Measurements from ENCODE around the gene SLC38A10.
A peak's percentile ranks its signal among the peaks of the same experiment; 100 is the strongest.
"Not testable (repeated sequence)": the region's sequence is repeated elsewhere in the genome, so short reads cannot be mapped to it uniquely, and the experiment has no call there.

The SLC38A10 gene

GRCh38 chr17:81238815-81239713, 56.0 kb downstream of the SLC38A10 start, which contains the start of the genes NDUFAF8 and TEPSIN:
TSS of gene NDUFAF8 (plus strand) at chr17:81239318. CDS start at chr17:81239364, 46 bp downstream.
TSS of gene TEPSIN (minus strand) at chr17:81239055. CDS start at chr17:81239033, 22 bp downstream.
- DNase-seq = peak; percentile 99

GRCh38 chr17:81238490-81238814, 56.7 kb downstream of the SLC38A10 start:
- no peak for DNase-seq

GRCh38 chr17:81237591-81238489, 57.3 kb downstream of the SLC38A10 start:
- no peak for DNase-seq

GRCh38 chr17:81236784-81237183, 58.3 kb downstream of the SLC38A10 start:
- no peak for DNase-seq

DNA sequence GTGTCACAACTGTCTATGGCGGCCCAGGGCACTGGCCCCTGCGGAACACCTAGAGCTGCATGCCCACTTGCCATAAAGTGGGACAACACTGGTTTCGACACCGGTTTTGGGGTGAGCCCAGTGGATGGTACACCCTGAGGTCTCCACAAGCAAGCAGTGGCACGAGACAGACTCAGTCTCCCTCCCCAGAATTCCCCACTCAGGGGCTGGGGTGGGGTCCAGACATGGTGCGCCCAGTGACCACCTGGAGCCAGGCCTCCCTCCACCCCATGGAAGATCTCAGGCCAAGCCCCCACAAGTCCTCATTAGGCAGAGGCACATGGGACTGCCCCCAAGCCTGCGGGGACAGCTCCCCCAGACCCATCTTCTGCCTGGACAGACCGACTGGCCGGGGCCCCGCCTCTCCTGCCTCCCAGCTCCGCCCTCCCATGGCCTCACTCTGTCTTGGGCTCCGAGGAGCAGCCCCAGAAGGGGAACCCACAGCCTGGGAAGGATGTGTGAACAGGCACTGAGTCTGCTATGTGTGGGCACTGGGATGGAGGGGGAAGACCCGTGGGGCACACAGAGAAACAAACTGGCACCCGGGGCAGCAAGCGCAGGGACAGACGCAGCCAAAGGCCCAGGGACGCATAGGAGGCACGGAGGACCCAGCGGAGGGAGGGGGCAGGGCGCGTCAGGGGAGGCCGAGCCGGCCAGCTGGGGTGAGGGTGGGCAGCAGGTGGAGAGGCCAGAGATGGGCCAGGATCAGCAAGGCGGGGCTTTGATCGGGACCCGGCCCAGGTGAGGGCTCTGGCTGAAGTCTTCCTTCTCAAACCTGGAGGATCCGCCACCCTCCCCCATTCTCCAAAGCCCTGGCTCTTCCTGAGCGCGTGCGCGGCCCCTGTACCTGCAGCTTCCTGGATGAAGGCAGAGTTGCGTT, 59.0 kb downstream of the SLC38A10 start:
- DNase-seq = no peak

DNA sequence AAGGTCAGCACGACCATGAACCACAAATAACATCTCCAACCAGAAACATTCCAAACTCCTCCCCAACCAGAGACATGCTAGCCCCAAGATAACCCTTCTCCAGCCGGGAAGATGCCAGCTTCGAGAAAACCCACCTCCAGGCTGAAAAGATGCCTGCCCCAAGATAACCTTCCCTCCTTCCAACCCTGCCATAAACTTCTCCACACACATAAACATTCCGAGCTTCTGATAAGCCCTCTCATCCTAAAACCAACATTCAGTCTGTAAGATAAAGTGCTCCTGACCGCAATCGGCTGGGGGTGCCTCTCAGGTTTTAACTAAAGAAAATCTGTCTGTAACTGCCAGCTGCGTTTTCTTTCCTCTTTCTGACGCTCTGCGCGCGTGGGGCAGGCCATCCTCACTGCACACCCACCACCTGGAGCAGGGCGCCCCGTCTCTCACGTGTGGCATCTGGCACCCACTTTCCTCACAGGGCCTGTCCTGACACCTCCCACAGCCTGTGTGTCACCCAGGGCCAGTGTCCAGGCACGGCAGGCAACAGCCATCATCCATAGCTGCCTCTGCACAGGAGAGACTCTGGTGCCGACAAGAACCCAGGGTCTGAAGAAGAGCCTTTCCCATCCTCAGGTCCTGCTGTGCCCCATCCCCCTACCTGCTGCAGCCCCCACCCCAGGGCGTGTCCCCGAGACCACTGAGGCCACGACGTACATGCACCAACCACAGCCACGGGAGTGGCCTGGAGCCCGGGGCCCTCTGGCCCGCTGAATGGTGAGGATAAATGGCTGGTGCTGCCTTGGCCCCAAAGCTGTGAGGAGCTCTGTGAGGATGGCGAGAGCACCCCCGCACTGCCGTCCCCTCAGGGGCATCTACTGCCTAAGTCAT, 59.9 kb downstream of the SLC38A10 start:
- DNase-seq = no peak

- no peak for DNase-seq
Observed at GRCh38 chr17:81234506-81234855, 60.6 kb downstream of the SLC38A10 start.

DNA sequence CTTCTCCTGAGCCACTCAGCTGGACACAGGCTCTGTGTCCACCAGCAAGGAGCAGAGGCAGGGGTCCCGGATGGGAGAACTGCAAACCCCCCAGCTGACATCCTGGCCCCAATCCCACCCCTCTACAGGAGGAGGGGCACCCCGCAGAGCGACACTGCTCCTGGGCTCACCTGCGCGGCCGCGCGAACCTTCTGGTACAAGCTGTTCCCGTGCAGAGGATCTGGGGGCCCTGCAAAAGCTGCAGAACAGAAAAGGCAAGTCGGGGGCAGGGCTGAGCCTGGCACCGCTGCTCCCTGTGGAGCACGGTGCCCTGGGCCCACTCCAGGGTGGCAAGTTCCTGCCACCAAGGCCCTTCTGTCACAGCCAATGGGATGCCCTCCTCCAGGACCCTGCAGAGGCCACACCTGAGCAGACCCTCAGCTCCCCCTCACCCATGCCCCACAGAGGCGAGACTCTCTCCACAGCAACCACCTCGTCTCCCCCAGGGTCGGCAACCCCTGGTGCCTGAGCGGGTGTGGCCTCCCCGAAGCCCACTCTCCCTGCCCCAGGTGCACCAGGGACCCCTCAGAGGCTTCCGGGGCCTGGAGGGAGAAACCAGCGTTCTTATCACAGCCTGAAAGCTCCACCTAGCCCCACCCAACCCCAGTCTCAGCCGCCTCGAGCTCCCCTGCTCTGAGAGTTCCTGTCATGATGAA, 61.1 kb downstream of the SLC38A10 start:
- DNase-seq = no peak

GRCh38 chr17:81233316-81233715, 61.8 kb downstream of the SLC38A10 start:
- DNase-seq = no peak

DNA sequence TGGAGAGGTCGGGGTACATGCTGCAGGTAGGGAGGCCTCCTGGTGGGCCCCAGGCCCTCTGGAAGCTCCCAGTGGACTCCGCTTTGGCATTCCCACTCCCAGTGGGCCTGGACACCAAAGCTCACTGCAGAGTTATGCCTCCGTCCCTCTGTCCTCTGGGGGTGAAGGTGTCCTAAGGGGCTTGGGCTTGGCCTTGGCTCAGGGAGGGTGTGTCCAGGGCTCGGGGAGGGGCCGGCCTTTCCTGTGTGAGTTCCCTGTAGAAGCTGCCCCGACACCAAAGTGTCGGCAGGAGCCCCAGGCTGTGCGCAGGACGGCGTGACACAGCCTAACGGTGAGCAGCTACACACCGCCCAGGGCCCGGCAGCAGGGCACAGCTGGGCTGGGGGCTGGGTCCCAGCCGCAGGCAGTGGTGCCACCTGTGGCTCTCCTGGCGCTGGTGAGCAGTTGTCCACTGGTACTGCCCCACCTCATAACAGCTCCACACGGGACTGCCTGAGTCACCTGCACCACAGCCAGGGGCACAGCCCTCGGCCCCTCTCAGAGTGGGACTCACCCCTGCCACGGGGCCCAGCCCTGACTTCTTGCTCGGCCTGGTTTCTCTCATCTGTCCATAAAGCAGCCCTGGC, 62.4 kb downstream of the SLC38A10 start:
- DNase-seq = no peak

GRCh38 chr17:81231766-81232581, 63.1 kb downstream of the SLC38A10 start:
- no peak for DNase-seq

- no peak for DNase-seq
Observed at GRCh38 chr17:81231121-81231645, 63.9 kb downstream of the SLC38A10 start.

DNA sequence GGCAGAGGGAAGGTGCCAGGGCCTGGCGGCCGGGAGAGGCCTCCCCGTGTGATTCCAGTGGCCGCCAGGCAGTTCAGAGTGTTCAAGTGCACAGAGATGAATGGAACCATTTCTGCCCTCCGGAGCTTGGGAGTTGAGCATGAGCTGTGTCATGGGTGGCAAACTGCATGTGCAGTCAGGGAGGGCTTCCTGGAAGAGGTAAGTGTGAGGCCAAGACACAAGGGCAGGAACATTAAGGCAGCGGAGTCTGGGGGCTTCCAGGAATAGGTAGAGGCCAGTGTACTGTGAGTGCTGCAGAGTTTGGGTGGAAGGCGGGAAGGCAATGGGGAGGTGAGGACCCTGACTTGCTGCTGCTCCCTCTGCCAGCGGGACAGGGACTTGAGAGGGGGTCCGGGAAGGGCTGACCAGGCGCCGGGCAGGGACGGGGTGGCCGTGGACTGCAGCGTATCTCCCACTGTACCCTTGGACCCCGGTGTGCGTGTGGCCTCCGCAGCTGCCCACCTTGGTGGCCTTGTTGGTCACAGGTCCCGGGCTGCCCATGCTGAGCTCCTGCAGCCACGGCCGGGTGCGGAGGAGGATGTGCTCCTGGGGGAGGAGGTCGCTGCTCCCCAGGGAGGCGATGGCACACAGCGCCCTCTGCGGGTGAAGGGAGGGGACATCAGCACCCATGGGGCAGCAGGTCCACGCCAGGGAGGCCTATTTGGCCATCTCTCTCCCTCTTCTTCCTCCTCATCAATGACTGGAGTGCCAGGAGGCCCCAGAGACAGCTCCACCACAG, 64.9 kb downstream of the SLC38A10 start:
- DNase-seq = no peak

DNA sequence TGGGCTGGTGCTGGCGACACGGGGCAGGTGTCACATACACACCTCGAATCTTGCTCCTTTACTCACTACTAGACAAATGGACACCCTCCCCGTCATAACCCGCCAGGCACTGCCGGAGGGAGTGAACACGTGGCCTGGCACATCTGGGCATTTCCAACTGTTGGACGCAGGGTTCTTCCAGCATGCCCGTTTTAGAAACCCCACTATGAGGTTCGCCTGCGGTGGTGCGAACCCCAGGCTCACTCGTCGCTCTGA, 65.5 kb downstream of the SLC38A10 start:
- DNase-seq = no peak

DNA sequence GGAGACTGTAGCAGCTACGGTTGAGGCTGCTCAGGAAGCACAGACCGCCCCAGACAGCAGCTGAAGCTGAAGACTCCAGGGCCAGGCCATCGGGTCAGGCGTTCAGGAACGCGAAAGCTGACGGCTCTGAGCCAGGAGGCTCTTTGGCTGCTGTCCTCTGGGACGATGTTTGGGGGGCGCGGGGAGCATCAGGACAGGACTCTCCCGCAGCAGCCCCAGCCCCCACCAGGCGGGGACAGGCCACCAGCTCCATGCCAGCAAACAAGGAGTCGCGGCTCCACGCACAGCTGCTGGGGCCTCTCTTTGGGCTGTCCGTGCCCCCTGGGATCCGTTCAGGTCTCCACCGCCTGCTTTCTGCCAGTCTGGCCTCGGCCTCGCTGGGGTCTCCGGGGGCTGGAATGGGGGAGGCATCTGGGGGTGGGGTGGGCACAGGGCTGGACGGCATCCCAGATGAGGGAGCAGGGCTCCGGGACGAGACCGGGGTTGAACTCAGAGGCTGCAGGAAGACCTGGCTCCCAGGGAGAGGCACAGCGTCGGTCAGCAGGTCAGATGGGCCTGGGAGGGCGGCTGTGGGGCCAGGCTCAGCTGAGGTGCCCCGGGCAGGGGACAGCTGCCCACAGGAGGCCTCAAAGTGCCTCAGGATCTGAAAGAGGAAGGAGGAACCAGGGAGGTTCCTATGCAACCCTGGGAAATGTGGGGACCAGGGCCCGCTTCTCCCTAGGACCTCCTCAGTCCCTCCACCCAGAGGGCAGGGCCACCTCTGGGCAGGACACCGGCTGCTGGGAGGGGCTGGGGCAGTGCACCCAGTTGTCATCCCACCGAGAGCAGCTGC, 66.1 kb downstream of the SLC38A10 start:
- DNase-seq = no peak

GRCh38 chr17:81228420-81228819, 66.7 kb downstream of the SLC38A10 start:
- DNase-seq = no peak

DNA sequence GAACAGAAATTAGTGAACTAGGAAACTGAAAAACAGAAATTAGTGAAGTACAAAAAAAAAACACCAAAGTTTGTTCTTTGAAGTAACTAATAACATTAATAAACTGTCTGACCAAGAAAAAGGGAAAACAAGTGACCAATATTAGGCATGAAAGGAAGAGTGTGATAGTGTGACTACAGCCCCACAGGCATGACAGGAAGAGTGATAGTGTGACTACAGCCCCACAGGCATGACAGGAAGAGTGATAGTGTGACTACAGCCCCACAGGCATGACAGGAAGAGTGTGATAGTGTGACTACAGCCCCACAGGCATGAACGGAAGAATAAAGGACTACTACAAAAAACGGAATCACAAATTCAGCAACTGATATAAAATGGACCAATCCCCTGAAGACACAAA, 67.5 kb downstream of the SLC38A10 start:
- DNase-seq = not testable (repeated sequence)

GRCh38 chr17:81223762-81224130, 71.4 kb downstream of the SLC38A10 start:
- no peak for DNase-seq

All from NCI-H1694 (cell line).